HG03558 (cell line): ENCODE results near the gene KLRB1.
"Not testable (repeated sequence)": the region's sequence is repeated elsewhere in the genome, so short reads cannot be mapped to it uniquely, and the experiment has no call there.

Experiments
- ATAC-seq: cut with Tn5 transposase; IDR thresholded peaks from one replicate; pipeline ENCODE4 v1.9.1; 2021; ENCODE audit warnings: moderate number of reproducible peaks; ENCODE audit not compliant: unreplicated experiment; ENCODE audit errors: extremely low read depth

Gene KLRB1

DNA sequence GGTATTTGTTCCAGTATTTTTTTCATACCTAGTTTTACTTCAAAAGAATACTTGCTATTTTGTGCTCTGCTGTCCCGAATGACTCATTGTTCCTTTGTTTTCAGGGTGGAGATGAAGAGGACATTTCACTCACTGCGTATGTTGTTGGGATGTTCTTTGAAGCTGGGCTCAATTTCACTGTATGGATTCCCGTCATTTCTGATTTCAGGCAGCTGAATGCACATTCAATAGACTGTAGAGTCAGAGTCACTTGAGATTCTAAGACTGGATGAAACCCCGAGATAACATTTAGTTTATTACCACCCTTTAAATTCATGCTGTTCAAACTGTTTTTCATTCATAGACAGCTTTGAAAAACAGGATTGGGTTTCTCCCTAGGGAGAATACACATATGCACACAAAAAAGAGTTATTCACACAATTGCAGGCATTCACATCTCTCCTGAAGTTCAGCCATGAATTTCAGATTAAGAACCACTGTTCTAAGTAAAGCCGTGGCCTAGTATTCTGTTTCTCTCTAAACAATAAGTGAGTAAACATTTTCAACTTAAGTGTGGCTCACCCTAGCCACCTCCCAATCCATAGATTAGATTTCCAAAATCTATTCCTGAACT, 44.8 kb downstream of the KLRB1 start:
- ATAC-seq: not testable (repeated sequence)

GRCh38 chr12:9545489-9545888, 62.2 kb downstream of the KLRB1 start:
- not testable (repeated sequence) for ATAC-seq
